ENCODE results near the gene CIART.
"Not testable (repeated sequence)": the region's sequence is repeated elsewhere in the genome, so short reads cannot be mapped to it uniquely, and the experiment has no call there.

Gene CIART

GRCh38 chr1:150311762-150312161 is 29.4 kb downstream of the CIART start:
- no peak for DNase-seq

- DNase-seq = not testable (repeated sequence)
These were observed 32.3 kb downstream of the CIART start for GRCh38 chr1:150314691-150315090.

GRCh38 chr1:150320667-150320978 is 38.3 kb downstream of the CIART start:
- no peak for DNase-seq

- no peak for DNase-seq
These were observed 39.4 kb downstream of the CIART start for GRCh38 chr1:150321826-150322166.

- no peak for DNase-seq
These were observed 40.0 kb downstream of the CIART start for GRCh38 chr1:150322310-150322709.

GRCh38 chr1:150332651-150333290 is 50.4 kb downstream of the CIART start:
- DNase-seq = no peak

Measured in NCI-H1417 treated with DMSO at 0.1 percent for 48 hours (cell line).